Suprapubic skin (tissue), 4 donors: ENCODE results near the gene MCEMP1.

Experiments used
- CTCF ChIP-seq, 2 donors: fragments of 200-600 bp in 1 of 2; fragments of 450-650 bp in 1 of 2; sonication (generic) in 1 of 2; IDR thresholded peaks; one replicate each; pipeline ENCODE4 v1.5.1; 2016 to 2019; ENCODE audit warnings: antibody characterized with exemption in 2 of 2, mild to moderate bottlenecking in 1 of 2, moderate library complexity in 1 of 2
- POLR2A ChIP-seq, 2 donors: fragments of 450-650 bp; IDR thresholded peaks; one replicate each; pipeline ENCODE4 v1.6.1; 2017; ENCODE audit warnings: antibody characterized with exemption in 2 of 2, mild to moderate bottlenecking in 2 of 2, moderate library complexity in 2 of 2
- POLR2AphosphoS5 ChIP-seq, 3 donors: sonication (generic); formaldehyde crosslinking; IDR thresholded peaks; one replicate each; pipeline ENCODE4 v1.6.1; 2017; ENCODE audit warnings: antibody characterized with exemption in 3 of 3

GRCh38 chr19:7627166-7627565 lies 49.7 kb upstream of the MCEMP1 start:
- no peak for TF ChIP-seq POLR2AphosphoS5 (IDR thresholded peaks at IDR 0.05)
- no peak for TF ChIP-seq CTCF (IDR thresholded peaks at IDR 0.05)
- TF ChIP-seq POLR2A (IDR thresholded peaks at IDR 0.05) = no peak
